ENCODE data around the gene ACP2. TPM values are rescaled to one million over a fixed set of nuclear protein-coding genes. Genes with fewer than 3 reads are reported as not detected.

The ACP2 gene
- total and polyA plus RNA-seq, 2 experiments from 2014 or later = 29.6 to 31.5 TPM

DNA sequence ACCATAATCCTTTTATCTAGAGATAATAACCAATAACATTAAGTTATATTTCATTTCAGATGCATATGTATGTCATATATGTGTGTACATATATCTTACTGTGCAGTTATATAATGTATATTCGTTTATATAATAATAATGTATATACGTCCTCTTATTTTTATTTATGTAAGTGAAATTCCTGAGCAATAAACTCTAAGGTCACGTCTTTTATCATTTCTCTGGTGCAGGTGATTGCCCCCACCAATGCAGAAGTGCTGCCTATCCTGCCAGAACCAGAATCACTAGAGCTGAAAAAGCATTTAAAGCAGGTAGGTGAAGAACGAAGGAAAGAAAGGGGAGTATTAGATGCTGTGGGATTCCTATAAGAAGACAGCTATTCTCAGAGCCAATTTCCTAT, 30.2 kb upstream of the ACP2 start:
- no peak overlapping the region for H2AFZ ChIP-seq
- H3K9me2 ChIP-seq (replicated peaks; ENCODE audit: insufficient read depth) = no peaks in the 10 kb centered on the region
- no peak overlapping the region for H3K4me3 ChIP-seq
- H3K4me2 ChIP-seq = no peak overlapping the region
- no peak for TF ChIP-seq EZH2phosphoT487 (IDR thresholded peaks at IDR 0.05; ENCODE audit: low read depth, severe bottlenecking, unreplicated experiment)
- TF ChIP-seq EZH2 (IDR thresholded peaks at IDR 0.05; ENCODE audit: borderline replicate concordance) = no peak
- TF ChIP-seq, protein P1, sequence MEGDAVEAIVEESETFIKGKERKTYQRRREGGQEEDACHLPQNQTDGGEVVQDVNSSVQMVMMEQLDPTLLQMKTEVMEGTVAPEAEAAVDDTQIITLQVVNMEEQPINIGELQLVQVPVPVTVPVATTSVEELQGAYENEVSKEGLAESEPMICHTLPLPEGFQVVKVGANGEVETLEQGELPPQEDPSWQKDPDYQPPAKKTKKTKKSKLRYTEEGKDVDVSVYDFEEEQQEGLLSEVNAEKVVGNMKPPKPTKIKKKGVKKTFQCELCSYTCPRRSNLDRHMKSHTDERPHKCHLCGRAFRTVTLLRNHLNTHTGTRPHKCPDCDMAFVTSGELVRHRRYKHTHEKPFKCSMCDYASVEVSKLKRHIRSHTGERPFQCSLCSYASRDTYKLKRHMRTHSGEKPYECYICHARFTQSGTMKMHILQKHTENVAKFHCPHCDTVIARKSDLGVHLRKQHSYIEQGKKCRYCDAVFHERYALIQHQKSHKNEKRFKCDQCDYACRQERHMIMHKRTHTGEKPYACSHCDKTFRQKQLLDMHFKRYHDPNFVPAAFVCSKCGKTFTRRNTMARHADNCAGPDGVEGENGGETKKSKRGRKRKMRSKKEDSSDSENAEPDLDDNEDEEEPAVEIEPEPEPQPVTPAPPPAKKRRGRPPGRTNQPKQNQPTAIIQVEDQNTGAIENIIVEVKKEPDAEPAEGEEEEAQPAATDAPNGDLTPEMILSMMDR (IDR thresholded peaks at IDR 0.05; ENCODE audit: poor library complexity) = no peak
- H3K27ac ChIP-seq = no peak overlapping the region
- H4K20me1 ChIP-seq (ENCODE audit: insufficient read depth, poor library complexity, severe bottlenecking) = peaks cover 12% of the 10 kb centered on the region
- no peak for DNase-seq (ENCODE audit: low spot score)
- no peaks in the 10 kb centered on the region for H3K4me1 ChIP-seq (ENCODE audit: insufficient read depth)
- H3K36me3 ChIP-seq (replicated peaks; ENCODE audit: insufficient read depth, low read depth) = no peaks in the 10 kb centered on the region
- H3K79me2 ChIP-seq = peaks cover 26% of the 10 kb centered on the region
- no peaks in the 10 kb centered on the region for H3K9me3 ChIP-seq (ENCODE audit: low read depth)
- H3K27me3 ChIP-seq = no peaks in the 10 kb centered on the region
- 96% methylated on average over 4 of the region's 4 CpGs for WGBS (ENCODE audit: low lambda C conversion rate, missing lambda C conversion rate)

DNA sequence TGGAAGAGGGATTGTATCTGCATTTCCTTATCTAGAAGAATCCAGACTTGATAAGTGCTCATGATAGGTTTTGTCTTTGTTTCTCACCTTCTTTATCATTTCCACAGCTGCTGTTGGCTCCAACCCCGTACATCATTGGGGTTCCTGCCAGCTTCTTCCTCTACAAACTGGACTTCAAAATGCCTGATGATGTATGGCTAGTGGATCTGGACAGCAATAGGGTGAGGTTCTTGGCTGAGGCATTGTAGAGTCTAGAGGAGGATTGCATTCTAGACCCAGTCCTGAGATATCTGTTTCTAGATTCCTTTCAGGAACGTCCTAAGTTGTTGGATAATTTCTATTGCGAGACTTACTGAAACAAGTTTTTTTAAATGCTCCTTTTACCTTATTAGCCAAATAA, 29.4 kb upstream of the ACP2 start:
- DNase-seq (ENCODE audit: low spot score) = no peak
- Histone ChIP-seq H3K9me2 (replicated peaks; ENCODE audit: insufficient read depth) (no peaks in the 10 kb centered on the region), H3K27ac (no peak overlapping the region), H3K36me3 (replicated peaks; ENCODE audit: insufficient read depth, low read depth) (no peaks in the 10 kb centered on the region), H3K9me3 (ENCODE audit: low read depth) (no peaks in the 10 kb centered on the region), H3K4me1 (ENCODE audit: insufficient read depth) (no peaks in the 10 kb centered on the region), H2AFZ (no peak overlapping the region), H3K4me2 (no peak overlapping the region), H4K20me1 (ENCODE audit: insufficient read depth, poor library complexity, severe bottlenecking) (peaks cover 19% of the 10 kb centered on the region), H3K27me3 (no peaks in the 10 kb centered on the region), H3K79me2 (peaks cover 33% of the 10 kb centered on the region), H3K4me3 (no peak overlapping the region)
- WGBS (ENCODE audit: low lambda C conversion rate, missing lambda C conversion rate) = 85% methylated on average over 3 of the region's 3 CpGs
- TF ChIP-seq EZH2phosphoT487 (IDR thresholded peaks at IDR 0.05; ENCODE audit: low read depth, severe bottlenecking, unreplicated experiment) (no peak), EZH2 (IDR thresholded peaks at IDR 0.05; ENCODE audit: borderline replicate concordance) (no peak)
- TF ChIP-seq, protein P1 (IDR thresholded peaks at IDR 0.05; ENCODE audit: poor library complexity) = no peak

DNA sequence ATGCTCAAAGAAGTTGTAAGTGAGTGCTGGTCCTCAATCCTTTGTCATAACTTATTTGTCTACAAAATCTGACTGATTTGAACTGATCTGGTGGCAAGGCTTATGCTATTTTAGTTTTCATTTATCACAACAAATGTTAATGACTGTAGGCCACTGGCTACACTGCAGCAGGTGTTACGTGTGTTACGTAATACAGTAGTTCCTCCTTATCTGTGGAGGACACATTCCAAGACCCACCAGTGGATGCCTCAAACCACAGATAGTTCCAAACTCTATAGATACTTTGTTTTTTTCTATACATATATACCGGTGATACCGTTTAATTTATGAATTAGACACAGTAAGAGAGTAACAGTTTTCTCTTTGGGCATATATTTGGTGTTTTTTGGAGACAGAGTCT, 28.3 kb upstream of the ACP2 start:
- Histone ChIP-seq H3K4me2 (no peak overlapping the region), H3K79me2 (peaks cover 45% of the 10 kb centered on the region), H3K27ac (no peak overlapping the region), H3K4me3 (no peak overlapping the region), H3K9me3 (ENCODE audit: low read depth) (no peaks in the 10 kb centered on the region), H3K36me3 (replicated peaks; ENCODE audit: insufficient read depth, low read depth) (no peaks in the 10 kb centered on the region), H4K20me1 (ENCODE audit: insufficient read depth, poor library complexity, severe bottlenecking) (peaks cover 30% of the 10 kb centered on the region), H3K9me2 (replicated peaks; ENCODE audit: insufficient read depth) (no peaks in the 10 kb centered on the region), H3K27me3 (no peaks in the 10 kb centered on the region), H3K4me1 (ENCODE audit: insufficient read depth) (no peaks in the 10 kb centered on the region), H2AFZ (no peak overlapping the region)
- no peak for DNase-seq (ENCODE audit: low spot score)
- 92% methylated on average over 4 of the region's 4 CpGs for WGBS (ENCODE audit: low lambda C conversion rate, missing lambda C conversion rate)
- no peak for TF ChIP-seq EZH2 (IDR thresholded peaks at IDR 0.05; ENCODE audit: borderline replicate concordance)
- no peak for TF ChIP-seq EZH2phosphoT487 (IDR thresholded peaks at IDR 0.05; ENCODE audit: low read depth, severe bottlenecking, unreplicated experiment)
- TF ChIP-seq, protein P1 (IDR thresholded peaks at IDR 0.05; ENCODE audit: poor library complexity) = no peak

Data from hepatocyte (in vitro differentiated cells).